Hematopoietic multipotent progenitor cell treated with erythropoietin and hydrocortisone succinate and interleukin-3 and kit ligand, for 8 days (in vitro differentiated cells): ENCODE measurements around the gene TSACC.
"Not testable (repeated sequence)": the region's sequence is repeated elsewhere in the genome, so short reads cannot be mapped to it uniquely, and the experiment has no call there.

Experiments
- DNase-seq: peaks from one replicate; pipeline ENCODE4 v3.0.0-alpha.2; 2015

TSACC gene

GRCh38 chr1:156338180-156338976, at the start of gene TSACC, which contains the start of gene CCT3:
Gene TSACC (plus strand): TSS chr1:156338526. CDS start chr1:156339758, 1,232 bp downstream.
Gene CCT3 (minus strand): TSS chr1:156338292. CDS start chr1:156338184, 108 bp downstream.
- peak; percentile 100 for DNase-seq

GRCh38 chr1:156289857-156290256, 48.5 kb upstream of the TSACC start:
- DNase-seq, result no peak

- DNase-seq, result peak; percentile 81
These were observed 46.9 kb upstream of the TSACC start for GRCh38 chr1:156291226-156292061.

DNA sequence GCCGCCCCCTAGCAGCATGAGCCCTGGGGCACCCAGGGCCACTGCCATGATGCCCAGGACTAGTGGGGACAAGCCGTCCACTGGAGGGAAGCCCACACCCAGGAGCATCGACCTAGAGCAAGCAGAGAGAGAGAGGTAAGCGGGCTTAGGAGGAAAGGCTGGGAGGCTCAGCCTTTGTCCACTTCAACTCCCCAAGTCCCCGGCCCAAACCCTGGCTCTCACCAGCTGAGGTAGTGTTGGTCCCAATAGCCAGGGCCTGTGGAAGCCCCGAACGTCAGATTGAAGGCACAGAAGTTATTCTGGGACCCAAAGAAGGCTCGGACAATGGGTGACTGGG, 45.3 kb upstream of the TSACC start:
- no peak for DNase-seq

DNA sequence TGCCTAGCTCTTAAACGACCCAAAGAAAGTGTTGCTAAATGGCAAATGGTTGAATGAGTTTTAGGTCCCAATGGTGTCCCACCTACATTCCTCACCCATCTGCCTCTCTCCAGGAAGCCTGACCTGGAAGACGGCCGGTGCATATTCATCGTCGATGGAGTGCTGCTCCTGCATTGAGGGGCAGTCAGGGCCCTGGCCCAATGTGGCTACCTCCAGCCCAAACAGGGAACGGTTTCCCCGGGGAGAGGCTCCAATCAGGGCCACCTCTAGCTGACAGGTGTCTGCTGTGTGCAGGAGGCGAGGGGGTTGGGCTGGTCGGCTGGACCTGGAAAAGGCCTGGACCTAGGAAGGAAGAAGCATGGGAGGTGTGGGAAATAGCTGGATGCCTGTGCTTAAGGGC, 44.4 kb upstream of the TSACC start:
- no peak for DNase-seq

GRCh38 chr1:156295391-156295947, 42.9 kb upstream of the TSACC start, which contains the start of gene GLMP:
Gene GLMP (minus strand): TSS chr1:156295679. CDS start chr1:156295645, 34 bp downstream.
- peak; percentile 79 for DNase-seq

- no peak for DNase-seq
These were observed 39.4 kb upstream of the TSACC start, which contains the start of gene VHLL for GRCh38 chr1:156298852-156299357. Gene VHLL (minus strand): TSS chr1:156299307. CDS start chr1:156299189, 118 bp downstream.

- DNase-seq, result no peak
These were observed 35.1 kb upstream of the TSACC start for GRCh38 chr1:156303241-156303640.

GRCh38 chr1:156305215-156305614, 33.1 kb upstream of the TSACC start:
- no peak for DNase-seq

DNA sequence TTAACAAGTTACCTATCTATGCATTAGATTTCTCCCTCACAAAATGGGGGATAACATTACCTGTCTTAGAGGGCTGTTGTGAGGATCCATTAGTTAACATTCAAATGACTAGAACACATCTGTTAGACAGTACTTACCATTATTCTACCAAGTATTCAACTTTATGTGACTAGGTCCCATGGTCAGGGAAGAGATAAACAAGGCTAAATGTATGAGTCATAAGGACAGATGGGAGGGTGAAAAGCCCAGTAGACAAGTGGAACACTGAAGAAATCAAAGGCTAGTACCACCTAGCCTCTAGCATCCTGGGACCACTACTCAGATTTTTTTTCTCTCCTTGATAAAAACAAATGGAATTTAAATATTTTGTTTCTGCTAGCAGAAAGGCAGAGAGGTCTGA, 30.2 kb upstream of the TSACC start:
- no peak for DNase-seq

GRCh38 chr1:156310962-156311361, 27.4 kb upstream of the TSACC start:
- DNase-seq, result no peak

- DNase-seq, result no peak
These were observed 21.4 kb upstream of the TSACC start for GRCh38 chr1:156316909-156317308.

- DNase-seq, result peak; percentile 57
These were observed 18.7 kb upstream of the TSACC start for GRCh38 chr1:156319664-156320063.

DNA sequence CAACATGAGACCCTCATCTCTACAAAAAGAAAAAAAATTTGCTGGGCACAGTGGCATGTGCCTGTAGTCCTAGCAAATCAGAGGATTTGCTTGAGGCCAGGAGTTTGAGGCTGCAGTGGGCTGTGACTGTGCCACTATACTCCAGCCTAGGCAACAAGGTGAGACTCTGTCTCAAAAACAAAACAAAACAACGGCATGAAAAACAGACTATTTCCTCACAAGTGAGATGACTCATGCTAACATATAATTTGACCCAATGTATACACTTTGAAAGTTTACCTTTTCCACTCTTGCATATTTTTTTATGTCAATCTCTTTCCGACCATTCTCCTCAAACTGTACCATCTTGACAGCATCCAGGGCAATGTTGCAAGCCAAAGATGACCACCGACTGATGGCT, 17.8 kb upstream of the TSACC start:
- no peak for DNase-seq

GRCh38 chr1:156323179-156323578, 15.1 kb upstream of the TSACC start:
- DNase-seq, result not testable (repeated sequence)

GRCh38 chr1:156336242-156336641, 2.1 kb upstream of the TSACC start:
- DNase-seq, result peak; percentile 70

DNA sequence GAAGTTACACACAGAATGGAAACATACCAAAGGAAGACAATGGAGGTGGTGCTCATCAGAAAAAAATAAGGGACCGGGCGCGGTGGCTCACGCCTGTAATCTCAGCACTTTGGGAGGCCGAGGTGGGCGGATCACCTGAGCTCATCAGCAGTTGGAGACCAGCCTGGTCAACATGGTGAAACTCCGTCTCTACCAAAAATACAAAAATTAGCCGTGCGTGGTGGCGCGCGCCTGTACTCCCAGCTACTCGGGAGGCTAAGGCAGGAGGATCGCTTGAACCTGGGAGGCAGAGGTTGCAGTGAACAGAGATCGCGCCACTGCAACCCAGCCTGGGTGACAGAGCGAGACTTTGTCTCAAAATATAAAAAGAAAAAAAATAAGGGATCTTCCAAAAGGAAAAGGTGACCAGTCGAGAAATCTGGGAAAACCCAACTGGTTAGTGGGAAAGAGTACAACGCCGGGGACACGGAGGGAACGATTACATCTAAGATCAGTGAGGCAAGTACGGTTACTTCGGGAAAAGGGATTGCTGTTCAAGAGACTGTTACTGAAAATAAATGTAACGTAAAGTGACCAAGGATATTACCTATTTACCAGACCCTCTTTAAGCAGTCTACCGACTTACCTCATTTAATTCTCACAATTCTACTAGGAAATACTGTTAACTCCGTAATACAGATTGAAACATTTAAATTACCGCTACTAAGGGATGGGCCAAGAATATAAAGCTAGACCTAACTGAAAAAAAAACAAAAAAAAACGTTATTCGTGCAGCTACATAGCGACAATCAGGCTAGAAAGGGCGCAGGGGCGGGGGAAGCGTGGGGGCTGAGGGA, 1.1 kb upstream of the TSACC start:
- DNase-seq, result no peak

DNA sequence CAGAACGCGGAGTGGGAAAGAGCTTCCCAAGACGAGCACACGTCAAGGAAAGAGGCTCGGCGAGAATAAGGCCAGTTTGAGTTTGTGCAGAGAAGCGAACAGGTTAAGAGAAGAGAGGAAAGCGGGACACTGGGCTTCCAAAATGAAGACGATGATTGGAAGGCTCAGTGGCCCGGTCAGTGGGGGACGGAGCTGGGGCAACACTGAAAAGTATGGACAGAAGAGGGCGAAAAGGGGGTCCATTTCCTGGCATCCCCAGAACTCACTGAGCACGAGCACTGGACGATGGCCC, 492 bp upstream of the TSACC start:
- no peak for DNase-seq

- DNase-seq, result no peak
These were observed 4.0 kb downstream of the TSACC start for GRCh38 chr1:156342166-156342955.

DNA sequence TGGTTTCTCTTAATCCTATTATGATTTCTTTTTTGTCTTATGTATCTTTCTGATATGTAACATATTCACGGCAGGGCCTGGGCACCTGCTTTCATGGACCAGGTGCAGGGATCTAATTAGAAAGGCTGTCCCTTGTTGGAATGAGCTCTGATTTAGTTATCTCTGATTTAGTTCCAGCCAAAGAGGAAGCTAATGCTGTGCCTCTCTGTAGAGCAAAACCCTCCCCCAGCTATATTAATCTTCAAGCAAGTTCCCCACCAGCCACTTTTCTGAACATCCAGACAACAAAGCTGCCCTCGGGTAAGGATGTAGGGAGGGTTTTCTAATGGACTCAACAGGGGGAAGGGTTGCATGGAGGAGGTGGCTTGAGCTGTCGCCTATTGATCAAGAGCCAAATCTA, 6.1 kb downstream of the TSACC start:
- DNase-seq, result no peak

DNA sequence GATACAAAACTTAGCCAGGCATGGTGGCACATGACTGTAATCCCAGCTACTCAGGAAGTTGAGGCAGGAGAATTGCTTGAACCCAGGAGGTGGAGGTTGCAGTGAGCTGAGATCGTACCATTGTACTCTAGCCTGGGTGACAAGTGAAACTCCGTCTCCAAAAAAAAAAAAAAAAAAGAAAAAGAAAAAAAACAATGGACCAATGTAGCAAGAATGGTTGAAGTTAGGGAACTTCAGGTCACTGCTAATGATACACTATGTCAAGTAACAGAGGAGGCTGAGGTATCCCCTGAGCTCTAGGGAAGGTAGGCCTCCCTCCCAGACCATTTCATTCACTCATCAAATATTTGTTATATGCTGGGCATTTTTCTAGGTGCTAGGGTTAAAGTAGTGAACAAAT, 7.7 kb downstream of the TSACC start:
- DNase-seq, result not testable (repeated sequence)

- no peak for DNase-seq
These were observed 8.3 kb downstream of the TSACC start for GRCh38 chr1:156346636-156347035.
